Measurements from ENCODE around the gene PAK1. TPM values are rescaled to one million over a fixed set of nuclear protein-coding genes. Genes with fewer than 3 reads are reported as not detected.

The PAK1 gene
- total RNA-seq, 4 donors from 2014 or later = 27.8 to 44.3 (median 36.2) TPM

DNA sequence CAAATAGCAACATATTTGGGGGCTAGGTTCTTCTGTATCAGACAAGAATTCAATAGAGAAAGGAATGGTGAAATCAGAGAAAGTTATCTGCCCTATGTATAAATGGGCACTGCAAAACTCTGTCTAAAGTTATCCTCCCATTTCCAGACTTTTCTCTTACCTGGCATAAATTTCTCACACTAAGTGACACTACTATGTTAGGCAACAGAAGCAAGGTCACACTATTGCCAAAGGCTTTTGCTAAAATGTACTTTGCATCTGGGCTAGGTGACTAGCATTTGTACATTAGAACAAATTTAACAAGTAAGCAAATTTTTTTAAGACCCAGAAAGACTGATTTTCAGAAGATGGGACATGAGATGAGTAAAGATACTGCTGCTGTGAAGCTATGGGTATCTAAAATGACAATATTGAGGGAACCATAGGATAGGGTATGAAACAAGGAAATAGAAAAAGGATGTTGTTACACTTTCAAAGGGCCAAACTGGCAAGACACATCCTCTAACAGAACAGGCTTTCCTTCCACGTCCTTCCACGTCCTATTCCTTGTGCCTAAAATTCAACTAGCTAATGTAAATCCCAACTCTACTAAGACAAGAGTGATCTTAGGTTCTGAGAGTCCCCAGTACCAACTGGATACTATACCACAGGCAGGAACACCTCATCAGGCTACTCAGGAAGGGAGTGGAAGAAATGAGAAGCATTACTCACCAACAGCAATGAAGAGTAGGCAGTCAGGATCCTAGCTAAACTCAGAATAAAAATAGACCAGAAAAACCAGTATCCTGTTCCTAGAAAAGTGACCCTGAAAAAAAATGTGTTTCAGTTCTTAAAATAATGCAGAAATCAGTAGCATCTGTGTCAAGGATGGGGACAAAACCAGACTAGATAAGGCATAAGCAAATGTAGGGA, 195.0 kb downstream of the PAK1 start:
- Histone ChIP-seq H3K4me3 (no peak overlapping the region), H3K4me1 (no peaks in the 10 kb centered on the region), H3K27me3 (no peaks in the 10 kb centered on the region), H3K27ac (replicated peaks in 1 of 4) (no peak overlapping the region), H3K9me3 (no peaks in the 10 kb centered on the region), H3K36me3 (no peaks in the 10 kb centered on the region)
- intact Hi-C loops (cut with DNase I) = no loop called here
- 62% methylated on average over 2 of the region's 2 CpGs for WGBS
- TF ChIP-seq, protein P1, sequence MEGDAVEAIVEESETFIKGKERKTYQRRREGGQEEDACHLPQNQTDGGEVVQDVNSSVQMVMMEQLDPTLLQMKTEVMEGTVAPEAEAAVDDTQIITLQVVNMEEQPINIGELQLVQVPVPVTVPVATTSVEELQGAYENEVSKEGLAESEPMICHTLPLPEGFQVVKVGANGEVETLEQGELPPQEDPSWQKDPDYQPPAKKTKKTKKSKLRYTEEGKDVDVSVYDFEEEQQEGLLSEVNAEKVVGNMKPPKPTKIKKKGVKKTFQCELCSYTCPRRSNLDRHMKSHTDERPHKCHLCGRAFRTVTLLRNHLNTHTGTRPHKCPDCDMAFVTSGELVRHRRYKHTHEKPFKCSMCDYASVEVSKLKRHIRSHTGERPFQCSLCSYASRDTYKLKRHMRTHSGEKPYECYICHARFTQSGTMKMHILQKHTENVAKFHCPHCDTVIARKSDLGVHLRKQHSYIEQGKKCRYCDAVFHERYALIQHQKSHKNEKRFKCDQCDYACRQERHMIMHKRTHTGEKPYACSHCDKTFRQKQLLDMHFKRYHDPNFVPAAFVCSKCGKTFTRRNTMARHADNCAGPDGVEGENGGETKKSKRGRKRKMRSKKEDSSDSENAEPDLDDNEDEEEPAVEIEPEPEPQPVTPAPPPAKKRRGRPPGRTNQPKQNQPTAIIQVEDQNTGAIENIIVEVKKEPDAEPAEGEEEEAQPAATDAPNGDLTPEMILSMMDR (IDR thresholded peaks at IDR 0.05) = no peak
- TF ChIP-seq POLR2AphosphoS5 (IDR thresholded peaks at IDR 0.05) (no peak), EP300 (IDR thresholded peaks at IDR 0.05) (no peak), POLR2A (IDR thresholded peaks at IDR 0.05; ENCODE audit: low read depth) (no peak)
- no peak for DNase-seq (ENCODE audit: extremely low spot score)

DNA sequence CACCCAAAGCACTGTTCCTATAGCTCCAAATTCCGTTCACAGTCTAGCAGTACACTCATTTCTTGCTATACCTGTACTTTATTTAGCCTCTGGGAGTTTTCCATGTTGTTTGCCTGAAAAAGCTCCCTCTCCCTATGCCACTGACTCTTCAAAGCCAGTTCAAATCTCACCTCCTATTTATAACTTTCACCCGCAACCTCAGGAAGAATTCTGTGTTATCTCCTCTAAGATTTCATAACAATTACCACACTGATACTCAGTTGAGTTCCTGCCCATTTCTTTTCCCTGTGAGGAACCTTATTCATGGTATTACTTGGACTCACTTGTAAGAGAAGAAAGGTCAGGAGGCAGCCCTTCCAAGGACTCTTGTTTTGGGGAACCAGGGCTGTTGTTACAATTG, 197.6 kb downstream of the PAK1 start:
- no peak for DNase-seq (ENCODE audit: extremely low spot score)
- intact Hi-C loops (cut with DNase I) = no loop called here
- H3K27ac ChIP-seq (replicated peaks in 1 of 4) = no peak overlapping the region
- H3K4me3 ChIP-seq = no peak overlapping the region
- TF ChIP-seq EP300 (IDR thresholded peaks at IDR 0.05) (no peak), POLR2AphosphoS5 (IDR thresholded peaks at IDR 0.05) (no peak), POLR2A (IDR thresholded peaks at IDR 0.05; ENCODE audit: low read depth) (no peak)
- TF ChIP-seq, protein P1 (IDR thresholded peaks at IDR 0.05) = no peak
- H3K27me3 ChIP-seq = no peaks in the 10 kb centered on the region
- H3K9me3 ChIP-seq = no peaks in the 10 kb centered on the region
- 83% methylated on average over 2 of the region's 2 CpGs for WGBS
- no peaks in the 10 kb centered on the region for H3K4me1 ChIP-seq
- no peaks in the 10 kb centered on the region for H3K36me3 ChIP-seq

Other genes starting within 250 kb of the PAK1 start
- gene GDPD4, start 172.4 kb downstream of the PAK1 start, total RNA-seq = not detected
- under 1 TPM; under 0.01 to 0.69 (median 0.18) TPM for gene AQP11, start 115.9 kb upstream of the PAK1 start, total RNA-seq
- gene CLNS1A, start 163.7 kb upstream of the PAK1 start, total RNA-seq = 10 to 100 TPM; 50.5 to 78.0 (median 72.7) TPM

Measured in esophagus muscularis mucosa (tissue), 4 donors.